Astrocyte of the hippocampus (primary cell): Measurements from ENCODE around the gene RAD51B.
"Not testable (repeated sequence)": the region's sequence is repeated elsewhere in the genome, so short reads cannot be mapped to it uniquely, and the experiment has no call there.

Experiments used
- DNase-seq: peaks from one replicate; pipeline ENCODE4 v3.0.0; 2011; ENCODE audit warnings: low read depth, low spot score

The RAD51B gene

DNA sequence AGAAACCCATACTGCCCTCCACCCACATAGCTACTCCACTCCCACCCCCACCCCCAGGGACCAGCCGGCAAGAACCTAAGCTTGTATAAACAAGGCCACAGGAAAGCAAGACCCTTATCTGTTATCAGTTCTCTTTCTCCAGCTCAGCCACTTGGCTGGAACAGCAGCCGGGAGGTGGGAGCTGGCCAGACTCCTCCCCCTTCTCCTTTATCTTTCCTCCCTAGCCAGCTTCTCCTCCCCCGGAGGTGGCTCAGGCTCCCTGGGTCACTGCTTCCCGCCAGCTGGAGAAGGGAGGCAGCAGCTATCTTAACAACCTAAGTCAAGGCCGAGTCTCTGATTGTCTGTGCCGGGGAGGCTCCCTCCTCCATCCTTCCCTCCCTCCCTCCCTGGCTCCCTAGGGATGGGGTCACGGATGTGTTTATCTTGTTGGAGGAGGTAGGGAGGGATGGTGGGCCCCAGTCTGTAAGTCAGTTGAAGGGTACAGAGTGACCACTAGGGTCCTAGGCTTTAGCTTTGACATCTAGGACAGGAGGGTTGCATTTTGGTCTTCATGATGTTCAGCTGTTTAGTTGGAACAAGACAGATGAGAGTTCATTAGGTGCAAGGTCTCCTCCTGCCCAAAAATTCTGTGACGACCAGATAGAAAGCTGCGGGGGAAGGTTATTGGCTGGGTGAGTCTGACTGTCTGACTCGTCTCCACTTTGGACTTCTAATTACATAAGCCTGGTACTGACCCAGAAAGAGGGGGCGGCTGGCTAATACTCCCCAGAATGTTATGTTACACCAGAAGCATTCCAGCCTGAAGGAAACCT, 943.6 kb downstream of the RAD51B start:
- DNase-seq = peak; percentile 41

DNA sequence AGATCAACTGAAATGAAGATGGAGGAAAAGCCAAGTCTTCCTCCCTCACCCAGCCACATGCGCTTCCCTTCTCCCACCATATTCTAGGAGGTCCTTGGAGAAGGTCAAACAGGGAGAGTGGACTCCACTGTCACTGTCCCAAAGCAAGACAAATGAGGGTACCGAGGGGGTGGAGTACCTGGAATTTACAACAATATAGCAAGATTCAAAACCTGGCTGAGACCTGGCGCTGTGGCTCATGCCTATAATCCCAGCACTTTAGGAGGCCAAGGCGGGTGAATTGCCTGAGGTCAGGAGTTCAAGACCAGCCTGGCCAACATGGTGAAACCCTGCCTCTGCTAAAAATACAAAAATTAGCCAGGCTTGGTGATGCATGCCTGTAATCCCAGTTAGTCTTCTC, 944.3 kb downstream of the RAD51B start:
- not testable (repeated sequence) for DNase-seq

DNA sequence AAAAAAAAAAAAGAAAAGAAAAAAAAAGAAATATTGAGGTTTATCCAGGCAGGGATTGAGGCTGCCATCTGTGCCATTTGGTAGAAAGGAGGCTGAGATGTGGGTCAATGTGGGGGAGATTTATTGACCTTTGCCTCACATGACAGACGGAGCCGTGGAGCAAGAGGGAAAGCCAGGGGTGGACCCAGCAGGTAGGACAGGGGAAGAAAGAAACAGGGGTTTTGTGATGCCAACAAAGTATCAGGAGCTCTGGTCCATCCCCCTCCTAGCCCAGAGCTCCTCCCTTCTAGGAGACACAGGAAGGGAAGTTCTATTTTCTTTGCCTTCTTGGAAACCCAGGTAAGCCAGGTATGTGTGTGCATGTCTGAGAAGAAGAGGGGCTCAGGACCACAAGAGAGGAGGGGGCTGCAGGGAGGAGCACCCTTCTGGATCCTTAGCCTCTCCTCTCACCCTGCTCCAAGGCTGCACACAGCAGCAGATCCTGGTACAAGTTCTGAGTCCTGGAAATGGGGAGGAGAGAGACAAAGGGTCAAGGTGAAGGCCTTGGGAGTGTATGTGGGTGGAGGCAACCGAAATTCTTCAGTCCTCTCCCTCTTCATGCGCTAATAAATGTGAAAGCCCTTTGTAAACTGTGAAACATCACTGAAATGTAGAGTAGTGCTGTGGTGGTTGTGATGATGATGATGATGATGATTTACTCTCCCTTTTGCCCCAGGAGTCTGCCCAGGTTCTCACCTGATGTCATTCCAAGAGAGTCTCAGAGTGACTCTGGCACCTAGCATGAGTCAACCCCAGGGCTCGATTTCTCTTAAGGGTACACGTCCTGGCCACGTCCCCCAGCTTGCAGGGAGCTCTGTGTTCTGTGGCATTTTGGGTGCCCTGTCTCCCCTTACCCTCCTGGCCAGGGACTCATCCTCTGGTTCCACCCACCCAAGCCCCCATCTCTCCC, 947.0 kb downstream of the RAD51B start:
- no peak for DNase-seq

DNA sequence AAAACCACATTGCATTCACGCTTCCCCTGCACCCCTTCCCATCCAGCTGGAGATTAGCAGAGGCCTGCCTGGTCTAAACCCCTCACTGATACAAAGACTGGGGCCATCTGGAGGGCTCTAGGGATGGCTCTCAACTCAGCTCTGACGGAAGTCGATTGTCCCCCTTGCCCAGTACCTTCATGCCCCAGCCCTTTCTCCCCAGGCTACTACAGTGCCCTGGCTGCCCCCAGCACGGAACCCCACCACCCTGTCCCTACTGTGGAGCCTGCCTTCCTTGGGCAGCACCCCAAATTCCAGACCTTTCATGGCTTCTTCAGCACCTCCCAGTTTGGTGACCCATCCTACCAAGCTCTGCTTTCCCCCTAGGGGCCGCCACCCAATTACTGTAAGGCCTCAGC, 947.7 kb downstream of the RAD51B start:
- no peak for DNase-seq

DNA sequence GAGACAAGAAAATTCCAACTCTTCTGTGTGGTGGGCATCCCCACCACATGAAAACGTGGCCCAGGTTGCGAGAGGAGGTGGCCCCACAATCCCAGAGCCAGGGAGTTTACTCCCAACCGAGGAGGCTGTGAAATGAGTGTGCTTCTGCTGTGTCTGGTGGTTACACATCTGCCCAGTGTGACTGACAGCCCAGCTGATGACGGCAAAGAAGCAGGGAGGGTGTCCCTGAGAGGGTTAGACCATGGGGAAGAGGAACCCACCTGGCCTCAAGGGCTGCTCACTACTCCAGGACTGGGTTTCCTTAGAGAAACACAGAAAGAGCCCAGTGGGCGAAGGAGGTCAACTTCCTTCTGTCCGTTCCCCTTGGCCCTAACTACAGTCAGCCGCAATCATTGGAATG, 948.7 kb downstream of the RAD51B start:
- DNase-seq = no peak

DNA sequence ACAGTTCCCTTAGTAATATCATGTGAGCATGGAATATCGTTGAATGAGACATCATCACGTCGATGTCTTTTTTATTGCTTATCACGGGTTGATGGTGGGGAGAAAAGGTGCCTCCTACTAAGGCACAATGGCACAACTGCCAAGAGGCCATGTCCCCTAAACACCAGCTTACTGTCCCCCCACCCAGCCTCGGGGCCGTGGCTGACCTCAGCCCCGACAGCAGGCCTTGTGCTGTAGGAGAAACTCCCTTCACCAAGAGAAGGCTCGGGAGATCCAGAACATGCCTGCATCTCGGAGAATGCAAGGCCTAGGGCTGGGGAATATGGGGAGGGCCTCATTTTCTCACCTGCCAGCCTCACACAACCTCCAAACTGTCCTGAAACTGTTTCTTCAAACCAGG, 950.5 kb downstream of the RAD51B start:
- no peak for DNase-seq

DNA sequence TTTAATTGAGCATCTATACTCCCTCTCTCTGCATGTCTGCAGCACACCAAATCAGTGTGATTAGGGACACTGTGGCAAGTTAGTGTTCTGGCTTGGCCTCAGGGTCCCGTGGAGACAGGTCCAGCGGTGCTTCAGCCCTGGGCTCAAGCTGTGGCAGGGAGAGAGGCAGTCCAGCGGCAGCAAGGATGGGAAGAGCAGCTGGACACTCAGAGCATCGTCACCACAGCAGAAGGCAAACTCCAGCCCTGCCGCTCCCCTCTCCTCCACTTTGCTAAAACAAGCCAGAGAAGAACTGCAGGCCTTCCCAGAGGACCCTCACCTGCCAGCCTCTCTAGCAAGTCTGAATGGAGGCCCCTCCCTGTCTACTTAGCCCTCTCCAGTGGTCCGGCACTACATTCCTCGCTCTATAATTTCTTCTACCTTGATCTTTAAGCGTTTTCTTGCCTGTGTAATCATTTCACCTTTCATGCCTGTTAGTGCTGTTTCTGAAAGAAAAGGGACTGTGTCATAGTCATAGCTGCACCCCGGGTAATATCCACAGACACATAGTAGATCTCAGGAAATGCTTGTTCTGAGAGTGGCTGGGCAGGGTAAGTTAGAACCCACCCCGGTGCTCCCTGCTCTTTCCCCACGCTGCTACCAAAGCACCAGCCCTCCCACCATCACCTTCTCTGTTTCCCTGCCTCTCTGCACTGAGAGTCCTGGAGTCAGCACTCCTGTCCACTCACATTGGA, 951.1 kb downstream of the RAD51B start:
- DNase-seq = no peak

DNA sequence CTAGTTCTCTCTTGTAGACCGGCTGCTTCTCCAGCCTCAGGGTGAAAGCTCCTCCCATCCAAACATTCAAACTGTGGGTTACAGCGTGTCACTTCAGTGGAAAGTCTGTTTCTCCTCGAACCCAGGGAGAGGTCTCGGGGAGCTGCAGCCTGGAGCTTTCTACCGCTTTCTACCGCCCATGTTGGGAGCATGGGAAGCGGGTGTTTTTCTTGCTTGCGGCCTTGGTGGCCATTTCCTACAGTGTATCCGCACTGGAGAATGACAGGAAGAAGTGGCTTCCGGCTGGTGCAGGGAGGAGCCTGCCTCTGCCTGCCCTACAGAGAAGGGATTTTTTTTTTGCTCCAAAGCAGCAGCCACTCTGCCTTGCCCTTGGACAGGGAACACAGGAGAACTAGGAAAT, 952.1 kb downstream of the RAD51B start:
- no peak for DNase-seq

DNA sequence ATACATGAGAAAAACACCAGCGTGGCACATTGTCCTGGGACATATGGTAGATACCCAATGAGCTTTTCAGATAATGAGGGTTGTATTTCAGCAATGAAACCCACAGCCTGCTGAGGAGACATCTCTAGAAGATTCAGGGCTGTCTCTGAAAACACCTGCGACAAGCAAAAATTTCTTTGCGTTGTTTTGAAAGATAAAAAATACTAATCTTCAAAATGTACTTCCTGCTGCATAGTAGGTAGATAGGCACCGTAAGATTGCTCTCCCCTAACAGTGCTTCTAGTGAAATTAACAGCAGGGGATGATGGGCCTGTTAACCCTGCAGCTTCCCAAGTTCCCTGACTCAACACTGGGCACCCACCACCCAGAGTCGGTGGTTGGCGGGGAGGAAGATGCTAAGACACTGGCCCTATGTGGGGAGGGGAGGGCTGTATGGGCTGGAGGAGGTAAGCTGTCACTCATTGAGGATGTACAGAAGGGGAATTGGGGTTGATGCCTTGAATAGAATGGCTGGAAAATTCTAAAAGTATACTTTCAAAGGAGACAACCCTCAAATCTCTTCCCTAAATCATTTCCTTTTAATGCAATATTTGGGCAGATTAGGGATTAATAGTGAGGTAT, 953.3 kb downstream of the RAD51B start:
- no peak for DNase-seq

DNA sequence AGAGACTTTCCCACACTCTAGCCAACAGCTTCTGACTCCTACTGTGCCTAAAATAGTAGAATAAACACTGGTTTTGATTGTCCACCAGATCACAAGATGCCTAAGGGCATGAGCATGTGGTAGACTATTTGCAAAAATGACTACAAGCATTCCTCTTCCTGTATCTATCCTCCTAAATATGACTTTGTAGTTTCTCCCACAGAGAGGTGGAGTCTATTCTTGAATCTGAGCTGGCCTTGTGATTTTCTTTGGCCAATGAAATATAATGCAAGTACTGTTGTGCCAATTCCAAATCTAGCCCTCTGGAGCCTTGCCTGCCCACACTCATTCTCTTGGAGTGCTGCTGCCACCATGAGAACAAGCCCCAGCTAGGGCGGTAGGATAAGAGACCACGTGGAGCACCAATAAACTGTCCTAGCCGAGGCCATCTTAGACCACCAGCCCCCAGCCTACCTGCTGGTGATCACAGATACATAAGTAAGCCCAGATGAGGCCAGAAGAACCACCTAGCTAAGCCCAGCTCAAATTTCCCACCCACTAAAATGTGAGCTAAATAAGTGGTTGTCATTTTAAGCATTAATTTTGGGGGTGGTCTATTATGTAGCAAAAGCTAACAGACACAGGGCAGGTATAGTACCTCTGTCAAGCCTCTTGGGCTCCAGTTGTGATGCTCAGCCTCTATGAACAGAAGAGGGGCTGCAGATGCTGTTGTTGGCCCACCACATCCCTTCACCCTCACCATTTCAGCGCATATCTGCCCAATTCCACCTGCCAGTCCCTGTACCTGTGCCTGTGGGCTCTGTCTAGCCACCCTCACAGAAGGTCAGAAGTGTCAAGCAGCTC, 955.4 kb downstream of the RAD51B start:
- DNase-seq = no peak

DNA sequence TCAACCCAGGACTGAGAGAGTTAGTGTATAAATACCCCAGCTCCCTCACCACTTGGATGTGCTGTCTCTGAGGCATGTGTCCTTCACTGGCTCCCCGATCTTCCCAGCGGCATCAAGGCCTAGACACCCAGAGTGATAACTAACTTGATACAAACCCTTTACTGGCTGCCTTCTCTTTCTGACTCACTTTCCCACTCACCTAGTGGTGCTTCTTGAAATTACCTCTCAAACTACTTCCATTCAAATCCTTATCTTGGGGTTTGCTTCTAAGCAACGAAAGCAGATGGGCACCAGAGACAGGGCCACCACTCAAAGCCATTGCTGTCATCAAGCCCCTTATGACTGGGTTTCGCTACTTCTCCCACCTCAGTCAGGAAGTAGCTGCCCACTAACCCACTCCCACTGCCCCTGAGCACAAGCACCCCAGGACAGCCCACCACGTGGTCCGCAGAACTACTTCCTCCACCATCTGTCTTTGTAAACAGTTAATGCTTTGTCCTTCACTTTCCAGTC, 956.1 kb downstream of the RAD51B start:
- no peak for DNase-seq

DNA sequence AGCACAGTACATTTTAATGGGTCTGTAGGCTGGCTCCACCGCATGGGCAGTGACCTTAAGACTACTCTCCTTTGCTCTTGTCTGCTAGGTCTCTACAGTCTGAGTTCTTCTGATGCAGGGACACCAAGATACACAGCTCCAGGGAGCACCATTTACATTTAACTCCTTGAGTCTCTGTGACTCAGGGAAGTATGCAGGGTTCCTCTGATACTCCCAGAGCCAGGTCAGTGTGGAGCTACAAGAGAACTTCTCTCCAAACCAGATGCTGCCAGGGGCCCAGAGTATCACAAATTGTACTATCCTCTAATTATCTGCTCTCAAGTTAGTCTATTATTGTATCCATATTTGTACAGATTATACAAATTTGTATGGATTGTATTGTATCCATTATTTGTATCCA, 958.1 kb downstream of the RAD51B start:
- no peak for DNase-seq
